ENCODE data around the gene DPEP3. TPM values are rescaled to one million over a fixed set of nuclear protein-coding genes. Genes with fewer than 3 reads are reported as not detected.

The DPEP3 gene
- total RNA-seq, 1 donor from 2014 or later: not detected

- TF ChIP-seq CTCF (IDR thresholded peaks at IDR 0.05; ENCODE audit: insufficient read depth, low read length, severe bottlenecking): no peak
- H3K4me3 ChIP-seq (ENCODE audit: low read depth, low read length): no peak overlapping the region
- H3K27me3 ChIP-seq (ENCODE audit: control insufficient read depth, insufficient read depth, low read length): no peaks in the 10 kb centered on the region
- FAIRE-seq (no peak), DNase-seq (ENCODE audit: low read depth) (no peak)
- H3K36me3 ChIP-seq (ENCODE audit: control insufficient read depth, insufficient read depth, low read length): peaks cover 5% of the 10 kb centered on the region
Observed at GRCh38 chr16:67933805-67934204, 46.5 kb downstream of the DPEP3 start.

GRCh38 chr16:67932462-67932840 lies 47.8 kb downstream of the DPEP3 start:
- peaks cover 10% of the 10 kb centered on the region for H3K36me3 ChIP-seq (ENCODE audit: control insufficient read depth, insufficient read depth, low read length)
- FAIRE-seq (no peak), DNase-seq (ENCODE audit: low read depth) (no peak)
- H3K27me3 ChIP-seq (ENCODE audit: control insufficient read depth, insufficient read depth, low read length): no peaks in the 10 kb centered on the region
- H3K4me3 ChIP-seq (ENCODE audit: low read depth, low read length): no peak overlapping the region
- TF ChIP-seq CTCF (IDR thresholded peaks at IDR 0.05; ENCODE audit: insufficient read depth, low read length, severe bottlenecking): no peak

- TF ChIP-seq CTCF (IDR thresholded peaks at IDR 0.05; ENCODE audit: insufficient read depth, low read length, severe bottlenecking): no peak
- peaks cover 13% of the 10 kb centered on the region for H3K36me3 ChIP-seq (ENCODE audit: control insufficient read depth, insufficient read depth, low read length)
- no peak for FAIRE-seq
Observed at GRCh38 chr16:67931712-67932461, 48.4 kb downstream of the DPEP3 start, which contains the start of gene CTRL. Gene CTRL (minus strand): TSS chr16:67931862. CDS start chr16:67931852, 10 bp downstream.

GRCh38 chr16:67930678-67931211 lies 49.6 kb downstream of the DPEP3 start:
- H3K36me3 ChIP-seq (ENCODE audit: control insufficient read depth, insufficient read depth, low read length): peaks cover 13% of the 10 kb centered on the region

More at GRCh38 chr16:67931712-67932461, 48.4 kb downstream of the DPEP3 start, which contains the start of gene CTRL:
- no peak within 1 kb of the TSS for H3K4me3 ChIP-seq (ENCODE audit: low read depth, low read length)
- no peak for DNase-seq (ENCODE audit: low read depth)
- H3K27me3 ChIP-seq (ENCODE audit: control insufficient read depth, insufficient read depth, low read length): no peaks in the 10 kb centered on the region

GRCh38 chr16:67930191-67930590 lies 50.1 kb downstream of the DPEP3 start:
- no peak for TF ChIP-seq CTCF (IDR thresholded peaks at IDR 0.05; ENCODE audit: insufficient read depth, low read length, severe bottlenecking)
- FAIRE-seq: no peak
- Histone ChIP-seq H3K4me3 (ENCODE audit: low read depth, low read length) (no peak overlapping the region), H3K27me3 (ENCODE audit: control insufficient read depth, insufficient read depth, low read length) (no peaks in the 10 kb centered on the region), H3K36me3 (ENCODE audit: control insufficient read depth, insufficient read depth, low read length) (peaks cover 13% of the 10 kb centered on the region)
- no peak for DNase-seq (ENCODE audit: low read depth)

More at GRCh38 chr16:67930678-67931211, 49.6 kb downstream of the DPEP3 start:
- Histone ChIP-seq H3K4me3 (ENCODE audit: low read depth, low read length) (no peak overlapping the region), H3K27me3 (ENCODE audit: control insufficient read depth, insufficient read depth, low read length) (no peaks in the 10 kb centered on the region)
- DNase-seq (ENCODE audit: low read depth) (no peak), FAIRE-seq (no peak)
- no peak for TF ChIP-seq CTCF (IDR thresholded peaks at IDR 0.05; ENCODE audit: insufficient read depth, low read length, severe bottlenecking)
